IMR-90 (cell line): ENCODE measurements around the gene ARHGAP28. TPM values are rescaled to one million over a fixed set of nuclear protein-coding genes. Genes with fewer than 3 reads are reported as not detected.

Experiments used
- ATAC-seq: fragments of 200-7000 bp; cut with Tn5 transposase; 2 replicates; pipeline ENCODE4 v1.9.1; 2020; ENCODE audit warnings: low read depth, mild to moderate bottlenecking, moderate library complexity
- BruUV-seq: library from RNA; stranded (reverse); fragments of 400-500 nt; replicated peaks from 2 replicates; lab custom pipeline; 2021; lab: Mats Ljungman, UMichigan
- CTCF ChIA-PET: fragments of 300-600 bp; formaldehyde crosslinking; extraction: SDS; loops from one replicate; lab custom pipeline; 2021; ENCODE audit warnings: antibody characterized with exemption; lab: Yijun Ruan, JAX
- POLR2A ChIA-PET: fragments of 300-600 bp; sonication (Branson Sonifier 250); formaldehyde crosslinking; loops from one replicate; lab custom pipeline; 2022; ENCODE audit warnings: antibody characterized with exemption; ENCODE audit not compliant: unreplicated experiment; lab: Charles Lee
- DNase-seq: peaks from one replicate; pipeline ENCODE4 v3.0.0; 2013
- H2AFZ ChIP-seq: replicated peaks from 2 replicates; pipeline ENCODE3; 2013; ENCODE audit warnings: low read length, mild to moderate bottlenecking; ENCODE audit not compliant: poor library complexity
- H2AK5ac ChIP-seq: 2 replicates; pipeline ENCODE4 v1.6.1; 2013; ENCODE audit warnings: low read depth, low read length, inconsistent platforms
- H2AK9ac ChIP-seq: replicated peaks from 2 replicates; pipeline ENCODE3; 2013; ENCODE audit warnings: mild to moderate bottlenecking, low read depth, low read length, moderate library complexity; ENCODE audit not compliant: poor library complexity
- H2BK120ac ChIP-seq: 2 replicates; pipeline ENCODE4 v1.6.1; 2013; ENCODE audit warnings: low read depth, low read length, inconsistent platforms
- H2BK15ac ChIP-seq: 3 replicates; pipeline ENCODE4 v1.6.1; 2013; ENCODE audit warnings: low read depth, low read length, inconsistent platforms
- H2BK20ac ChIP-seq: 2 replicates; pipeline ENCODE4 v1.6.1; 2013; ENCODE audit warnings: low read depth, mild to moderate bottlenecking, inconsistent platforms, low read length, moderate library complexity
- H2BK5ac ChIP-seq: 2 replicates; pipeline ENCODE4 v1.6.1; 2013; ENCODE audit warnings: mild to moderate bottlenecking, low read depth, low read length, inconsistent platforms; ENCODE audit not compliant: poor library complexity, severe bottlenecking
- H3K14ac ChIP-seq: replicated peaks from 2 replicates; pipeline ENCODE4 v1.6.1; 2013; ENCODE audit warnings: low read depth, low read length, inconsistent platforms
- H3K18ac ChIP-seq: 2 replicates; pipeline ENCODE4 v1.6.1; 2013; ENCODE audit warnings: low read depth, low read length, control low read depth
- H3K23ac ChIP-seq: 2 replicates; pipeline ENCODE4 v1.6.1; 2013; ENCODE audit warnings: low read depth, low read length, inconsistent platforms
- H3K27ac ChIP-seq: 2 replicates; pipeline ENCODE4 v1.5.1; 2013; ENCODE audit warnings: mild to moderate bottlenecking, control low read depth, low read length; ENCODE audit not compliant: insufficient read depth
- H3K27me3 ChIP-seq: 2 replicates; pipeline ENCODE4 v1.6.1; 2013; ENCODE audit warnings: low read length; ENCODE audit not compliant: control insufficient read depth, insufficient read depth
- H3K36me3 ChIP-seq: 2 replicates; pipeline ENCODE4 v1.6.1; 2013; ENCODE audit warnings: low read length, mixed read lengths; ENCODE audit not compliant: control insufficient read depth, insufficient read depth
- H3K4ac ChIP-seq: 2 replicates; pipeline ENCODE4 v1.6.1; 2013; ENCODE audit warnings: low read depth, low read length, inconsistent platforms
- H3K4me1 ChIP-seq: 2 replicates; pipeline ENCODE4 v1.6.1; 2013; ENCODE audit warnings: low read length, mixed read lengths; ENCODE audit not compliant: control insufficient read depth, insufficient read depth
- H3K4me2 ChIP-seq: 2 replicates; pipeline ENCODE4 v1.6.1; 2013; ENCODE audit warnings: low read depth, mild to moderate bottlenecking, control low read depth, low read length, moderate library complexity
- H3K4me3 ChIP-seq: 2 replicates; pipeline ENCODE4 v1.5.1; 2013; ENCODE audit warnings: low read depth, mild to moderate bottlenecking, control low read depth, low read length, moderate library complexity; ENCODE audit not compliant: insufficient read depth
- H3K56ac ChIP-seq: 2 replicates; pipeline ENCODE4 v1.6.1; 2013; ENCODE audit warnings: low read length, inconsistent platforms; ENCODE audit not compliant: insufficient read depth; ENCODE audit errors: extremely low read depth
- H3K79me1 ChIP-seq, 2 experiments: 2 replicates each; pipeline ENCODE4 v1.6.1; 2013; ENCODE audit warnings: low read length in 2 of 2, inconsistent platforms in 1 of 2, low read depth in 1 of 2
- H3K9ac ChIP-seq: 2 replicates; pipeline ENCODE4 v1.6.1; 2013; ENCODE audit warnings: low read depth, low read length, control low read depth
- H3K9me1 ChIP-seq: 2 replicates; pipeline ENCODE4 v1.6.1; 2013; ENCODE audit warnings: low read length, inconsistent platforms; ENCODE audit not compliant: insufficient read depth
- H3K9me3 ChIP-seq: 2 replicates; pipeline ENCODE4 v1.6.1; 2013; ENCODE audit warnings: low read length; ENCODE audit not compliant: control insufficient read depth, insufficient read depth
- H4K20me1 ChIP-seq: 2 replicates; pipeline ENCODE4 v1.6.1; 2013; ENCODE audit warnings: low read length, inconsistent platforms; ENCODE audit not compliant: insufficient read depth
- H4K5ac ChIP-seq: 2 replicates; pipeline ENCODE4 v1.6.1; 2013; ENCODE audit warnings: mild to moderate bottlenecking, low read depth, low read length, control low read depth
- H4K8ac ChIP-seq, 2 experiments: 2 replicates each; pipeline ENCODE4 v1.6.1; 2013; ENCODE audit warnings: low read depth in 2 of 2, low read length in 2 of 2, control low read depth in 1 of 2, inconsistent platforms in 1 of 2
- H4K91ac ChIP-seq: 2 replicates; pipeline ENCODE4 v1.6.1; 2013; ENCODE audit warnings: low read depth, low read length, inconsistent platforms; ENCODE audit not compliant: insufficient read depth
- MAFK ChIP-seq: IDR thresholded peaks from 2 replicates; pipeline ENCODE4 v1.6.1; 2012; ENCODE audit warnings: low read depth, low read length, improper control_type of control experiment
- MAZ ChIP-seq: IDR thresholded peaks from 2 replicates; pipeline ENCODE4 v1.6.1; 2012; ENCODE audit warnings: low read depth, mild to moderate bottlenecking, low read length, improper control_type of control experiment, moderate library complexity, borderline replicate concordance
- MXI1 ChIP-seq: IDR thresholded peaks from 2 replicates; pipeline ENCODE4 v1.6.1; 2012; ENCODE audit warnings: low read depth, mild to moderate bottlenecking, low read length, moderate library complexity, borderline replicate concordance
- dilution Hi-C: fragments of 300-500 bp; cut with HindIII; formaldehyde crosslinking; loops from one replicate; pipeline ENCODE4 v1.14.3; 2018; ENCODE audit warnings: low sequenced_read_pairs; ENCODE audit not compliant: unreplicated experiment
- in situ Hi-C: fragments of 300-500 bp; cut with MboI; formaldehyde crosslinking; loops from 3 replicates; pipeline ENCODE4 v1.14.3; 2019; ENCODE audit warnings: low sequenced_read_pairs, inconsistent platforms, mixed read lengths
- intact Hi-C: fragments of 100-400 bp; cut with micrococcal nuclease; formaldehyde crosslinking; loops from 2 replicates; pipeline ENCODE4 v1.10.0; 2022
- polyA plus RNA-seq, 3 experiments: library from polyadenylated mRNA; depleted of rRNA; stranded (reverse); fragments of >200 nt; gene quantifications; 2 replicates each; pipeline ENCODE4 v1.2.3, GENCODE V29; 2012; ENCODE audit warnings: low replicate concordance in 1 of 3
- total RNA-seq: library from RNA; depleted of rRNA; stranded (reverse); fragments of >200 nt; gene quantifications from 2 replicates; pipeline ENCODE4 v1.2.3, GENCODE V29; 2012

The ARHGAP28 gene
- total and polyA plus RNA-seq, 2 of the 4 experiments (the other 2 are of a cell fraction), result 1.8 to 3.8 TPM

DNA sequence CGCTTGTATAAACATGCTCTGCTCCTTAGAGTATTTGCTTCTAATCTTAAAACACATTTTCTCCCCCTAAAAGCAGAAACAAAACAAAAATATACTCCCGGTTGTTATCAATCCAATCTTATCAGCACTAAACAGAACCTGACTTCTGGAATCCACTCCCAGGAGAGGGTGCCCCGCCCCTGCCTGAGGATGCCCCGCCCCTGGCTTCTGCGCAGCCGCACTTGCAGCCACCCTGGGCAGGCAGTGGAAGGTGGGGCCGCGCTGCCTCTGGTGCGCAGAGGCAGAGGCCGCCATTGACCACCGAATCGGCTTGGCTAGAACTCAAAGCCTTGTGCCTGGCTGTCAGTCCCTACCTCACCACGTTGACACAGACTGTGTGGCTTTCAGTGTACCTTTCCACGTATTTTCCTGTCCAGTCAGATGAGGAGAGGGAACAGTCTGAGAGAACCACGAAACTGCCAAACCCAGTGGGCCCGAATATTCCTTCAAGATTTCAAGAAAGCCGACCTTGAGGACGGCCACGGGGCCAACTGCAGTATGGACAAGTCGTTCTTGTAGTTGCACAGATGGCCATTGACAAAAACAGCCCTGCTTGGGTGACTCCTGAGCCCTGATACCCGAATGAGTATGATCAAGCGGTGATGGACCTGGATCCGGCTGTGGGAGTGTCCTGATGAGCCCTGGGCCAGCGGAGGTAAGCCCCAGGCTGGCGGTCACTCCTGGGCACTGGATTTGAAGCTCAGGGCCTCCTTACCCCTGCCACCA lies 46.2 kb upstream of the ARHGAP28 start (continued):
- no peak for TF ChIP-seq MAFK

DNA sequence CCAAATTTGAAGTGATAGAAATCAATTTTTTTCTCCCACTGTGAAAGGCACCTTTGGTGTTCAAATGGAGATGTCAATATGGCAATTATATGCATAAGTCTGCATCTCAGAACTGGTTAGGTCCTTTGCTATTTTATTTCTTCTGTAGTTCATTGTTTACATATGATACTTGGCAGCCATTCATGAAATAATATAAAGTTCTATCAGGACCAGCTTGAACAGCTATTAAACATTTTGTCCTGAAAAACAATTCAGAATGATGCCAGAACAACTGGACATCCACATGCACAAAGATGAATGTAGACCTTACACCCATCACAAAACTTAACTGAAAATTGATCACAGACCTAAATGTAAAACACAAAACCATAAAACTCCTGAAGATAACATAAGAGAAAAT lies 41.8 kb upstream of the ARHGAP28 start:
- Histone ChIP-seq H2BK120ac (no peak overlapping the region), H3K4me2 (no peak overlapping the region), H4K5ac (no peak overlapping the region), H2BK15ac (no peak overlapping the region), H3K27me3 (peaks cover 2% of the 10 kb centered on the region; the same call in 1 of the 2 replicates), H3K4me1 (peaks cover 1% of the 10 kb centered on the region; the same call in 1 of the 2 replicates), H3K4ac (no peak overlapping the region), H3K56ac (no peak overlapping the region), H3K14ac (no peak overlapping the region), H2AK5ac (no peak overlapping the region), H3K9me3 (no peaks in the 10 kb centered on the region), H3K36me3 (no peaks in the 10 kb centered on the region), H4K20me1 (no peaks in the 10 kb centered on the region), H4K91ac (no peak overlapping the region), H2BK20ac (no peak overlapping the region), H3K9ac (no peak overlapping the region), H2AK9ac (no peak overlapping the region), H3K4me3 (no peak overlapping the region), H3K18ac (no peak overlapping the region), H3K23ac (no peak overlapping the region), H2BK5ac (no peak overlapping the region), H3K27ac (no peak overlapping the region), H3K9me1 (no peaks in the 10 kb centered on the region), H3K79me1 (no peaks in the 10 kb centered on the region), H2AFZ (no peak overlapping the region), H4K8ac (no peak overlapping the region)
- TF ChIP-seq MAZ, result no peak
- TF ChIP-seq MXI1, result no peak
- intact Hi-C loops, result loop anchor here (2.0 kb wide), 1 partner anchor 37 kb away; no protein-coding TSS in a partner anchor
- ChIA-PET POLR2A (no interaction called here), CTCF (no interaction called here)
- in situ Hi-C loops, result no loop called here
- dilution Hi-C loops, result no loop called here
- DNase-seq (no peak), ATAC-seq (no peak)
- no TSS peak for BruUV-seq
